Activated CD8-positive, alpha-beta memory T cell treated with anti-CD3 and anti-CD28 coated beads, Interleukin-2, amount 50 U/mL, for 4 hours (primary cell): ENCODE measurements around the gene SF3B5.
"Not testable (repeated sequence)": the region's sequence is repeated elsewhere in the genome, so short reads cannot be mapped to it uniquely, and the experiment has no call there.

Source experiments
- DNase-seq: peaks from one replicate; pipeline ENCODE4 v3.0.0-alpha.2; 2020

SF3B5 gene

DNA sequence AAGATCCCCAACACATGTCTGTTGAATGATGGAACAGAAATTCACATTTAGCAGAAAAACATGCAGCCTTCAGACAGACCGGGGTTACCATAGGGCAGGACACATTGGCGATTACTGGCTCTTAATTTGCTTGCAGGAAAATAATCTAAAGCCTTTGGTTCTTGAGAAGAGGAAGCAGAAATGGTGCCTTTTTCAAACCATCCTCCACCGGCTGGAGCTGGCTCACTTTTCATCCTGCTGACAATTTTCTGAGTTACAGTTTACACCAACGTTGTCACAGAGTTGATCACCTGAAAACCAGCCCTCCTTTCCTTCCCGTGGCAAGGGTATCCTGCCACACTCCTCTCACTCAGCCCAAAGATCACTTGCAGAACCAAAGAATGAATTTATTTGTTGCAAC is 32.6 kb downstream of the SF3B5 start:
- DNase-seq: no peak

DNA sequence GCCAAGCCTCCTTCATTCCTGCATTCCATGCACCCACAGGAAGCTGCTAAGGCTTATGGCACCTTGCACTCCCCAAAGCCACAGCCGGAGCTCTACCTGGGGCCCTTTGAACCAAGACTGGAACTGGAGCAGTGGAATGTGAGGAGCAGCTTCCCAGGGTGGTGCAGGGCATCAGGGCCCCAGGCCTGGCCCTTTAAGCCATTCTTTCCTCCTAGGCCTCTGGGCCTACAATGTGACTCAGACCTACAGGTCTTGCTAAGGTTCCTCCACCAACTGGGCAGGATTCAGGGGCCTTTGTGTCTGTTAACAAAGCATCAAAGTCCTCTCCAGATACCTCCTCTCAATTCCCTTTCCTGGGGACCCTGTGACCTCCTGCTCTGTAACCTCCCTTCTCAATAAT is 36.2 kb downstream of the SF3B5 start:
- DNase-seq: no peak

GRCh38 chr6:144055121-144055931 is 40.0 kb downstream of the SF3B5 start:
- DNase-seq: peak; percentile 45

- no peak for DNase-seq
Measured at GRCh38 chr6:144053601-144054000, 41.8 kb downstream of the SF3B5 start.

GRCh38 chr6:144052488-144052887 is 42.9 kb downstream of the SF3B5 start:
- no peak for DNase-seq

- no peak for DNase-seq
Measured at GRCh38 chr6:144049386-144049785, 46.0 kb downstream of the SF3B5 start.

DNA sequence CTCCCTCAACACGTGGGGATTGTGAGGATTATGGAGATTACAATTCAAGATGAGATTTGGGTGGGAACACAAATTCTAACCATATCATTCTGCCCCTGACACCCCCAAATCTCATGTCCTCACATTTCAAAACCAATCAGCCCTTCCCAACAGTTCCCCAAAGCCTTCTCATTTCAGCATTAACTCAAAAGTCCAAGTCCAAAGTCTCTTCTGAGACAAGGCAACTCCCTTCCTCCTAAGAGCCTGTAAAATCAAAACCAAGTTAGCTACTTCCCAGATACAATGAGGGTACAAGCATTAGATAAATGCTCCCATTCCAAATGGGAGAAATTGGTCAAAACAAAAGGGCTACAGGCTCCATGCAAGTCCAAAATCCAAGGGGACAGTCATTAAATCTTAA is 47.7 kb downstream of the SF3B5 start:
- no peak for DNase-seq

- DNase-seq: not testable (repeated sequence)
Measured at GRCh38 chr6:144046672-144047071, 48.7 kb downstream of the SF3B5 start.

DNA sequence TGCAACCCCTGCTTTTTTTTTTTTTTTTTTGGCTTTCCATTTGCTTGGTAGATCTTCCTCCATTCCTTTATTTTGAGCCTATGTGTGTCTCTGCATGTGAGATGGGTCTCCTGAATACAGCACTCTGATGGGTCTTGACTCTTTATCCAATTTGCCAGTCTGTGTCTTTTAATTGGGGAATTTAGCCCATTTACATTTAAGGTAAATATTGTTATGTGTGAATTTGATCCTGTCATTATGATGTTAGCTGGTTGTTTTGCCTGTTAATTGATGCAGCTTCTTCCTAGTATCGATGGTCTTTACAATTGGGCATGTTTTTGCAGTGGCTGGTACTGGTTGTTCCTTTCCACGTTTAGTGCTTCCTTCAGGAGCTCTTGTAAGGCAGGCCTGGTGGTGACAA is 50.4 kb downstream of the SF3B5 start:
- not testable (repeated sequence) for DNase-seq
